Gastrocnemius medialis (tissue), 4 donors: ENCODE results near the gene NSMF. TPM values are rescaled to one million over a fixed set of nuclear protein-coding genes. Genes with fewer than 3 reads are reported as not detected.
A peak's percentile ranks its signal among the peaks of the same experiment; 100 is the strongest.
"Not testable (repeated sequence)": the region's sequence is repeated elsewhere in the genome, so short reads cannot be mapped to it uniquely, and the experiment has no call there.

Experiments used
- ATAC-seq, 2 donors: fragments of 150-250 bp; one replicate each; pipeline ENCODE4 v1.9.1; 2016
- DNase-seq, 2 donors: peaks; one replicate each; pipeline ENCODE4 v3.0.0-alpha.2; 2019
- H3K27ac ChIP-seq, 4 donors: fragments of 200-600 bp; sonication (generic); 1 replicate in 1 of 4; 2 replicates in 3 of 4; pipeline ENCODE4 v1.5.1; 2016 to 2018; ENCODE audit warnings: mild to moderate bottlenecking in 2 of 4, moderate library complexity in 1 of 4
- H3K27me3 ChIP-seq, 3 donors: fragments of 200-600 bp; sonication (generic) in 2 of 3; 1 replicate in 1 of 3; 2 replicates in 2 of 3; pipeline versions ENCODE4 v1.5.1 to v1.6.0; 2016 to 2019; ENCODE audit warnings: mild to moderate bottlenecking in 1 of 3, moderate library complexity in 1 of 3
- H3K36me3 ChIP-seq, 2 donors: fragments of 200-600 bp; sonication (generic) in 1 of 2; one replicate each; pipeline ENCODE4 v1.5.1; 2017 to 2018
- H3K4me1 ChIP-seq, 2 donors: fragments of 200-600 bp; sonication (generic) in 1 of 2; one replicate each; pipeline ENCODE4 v1.5.1; 2016 to 2017; ENCODE audit warnings: mild to moderate bottlenecking in 2 of 2
- H3K4me3 ChIP-seq, 4 donors: fragments of 200-600 bp; sonication (generic) in 3 of 4; 1 replicate in 1 of 4; 2 replicates in 3 of 4; pipeline ENCODE4 v1.5.1; 2016 to 2019; ENCODE audit warnings: mild to moderate bottlenecking in 2 of 4
- H3K9me3 ChIP-seq, 3 donors: fragments of 200-600 bp; sonication (generic) in 2 of 3; 1 replicate in 1 of 3; 2 replicates in 2 of 3; pipeline ENCODE4 v1.5.1; 2016 to 2019
- POLR2A ChIP-seq, 2 donors: fragments of 450-650 bp; IDR thresholded peaks; one replicate each; pipeline ENCODE4 v1.6.1; 2017; ENCODE audit warnings: antibody characterized with exemption in 2 of 2, mild to moderate bottlenecking in 2 of 2, moderate library complexity in 2 of 2
- in situ Hi-C, 4 donors: fragments of 200-750 bp; cut with MboI; loops; one replicate each; pipeline versions ENCODE4 v1.15.0 to v1.8.0; 2017; ENCODE audit warnings: low sequenced_read_pairs in 4 of 4
- intact Hi-C: fragments of 100-400 bp; cut with DNase I; formaldehyde crosslinking; loops from one replicate; pipeline ENCODE4 v1.15.1; 2023; ENCODE audit warnings: low total_unique reads
- total RNA-seq, 4 donors: library from RNA; depleted of rRNA; stranded (reverse); fragments of >200 nt; gene quantifications; one replicate each; pipeline versions ENCODE4 v1.1.0 to v1.2.3, GENCODE V29; 2016
- TF ChIP-seq, protein P1 (sequence below), 5 experiments: fragments of 450-650 bp in 3 of 5; fragments of 200-600 bp in 2 of 5; sonication (generic) in 2 of 5; IDR thresholded peaks in 4 of 5; conservative IDR thresholded peaks in 1 of 5; 1 replicate in 4 of 5; 2 replicates in 1 of 5; pipeline ENCODE4 v1.5.1; 2016 to 2019; ENCODE audit warnings: antibody characterized with exemption in 5 of 5, mild to moderate bottlenecking in 3 of 5, moderate library complexity in 3 of 5

Gene NSMF
- total RNA-seq, 4 donors from 2014 or later = 4.4 to 8.4 (median 7.1) TPM

DNA sequence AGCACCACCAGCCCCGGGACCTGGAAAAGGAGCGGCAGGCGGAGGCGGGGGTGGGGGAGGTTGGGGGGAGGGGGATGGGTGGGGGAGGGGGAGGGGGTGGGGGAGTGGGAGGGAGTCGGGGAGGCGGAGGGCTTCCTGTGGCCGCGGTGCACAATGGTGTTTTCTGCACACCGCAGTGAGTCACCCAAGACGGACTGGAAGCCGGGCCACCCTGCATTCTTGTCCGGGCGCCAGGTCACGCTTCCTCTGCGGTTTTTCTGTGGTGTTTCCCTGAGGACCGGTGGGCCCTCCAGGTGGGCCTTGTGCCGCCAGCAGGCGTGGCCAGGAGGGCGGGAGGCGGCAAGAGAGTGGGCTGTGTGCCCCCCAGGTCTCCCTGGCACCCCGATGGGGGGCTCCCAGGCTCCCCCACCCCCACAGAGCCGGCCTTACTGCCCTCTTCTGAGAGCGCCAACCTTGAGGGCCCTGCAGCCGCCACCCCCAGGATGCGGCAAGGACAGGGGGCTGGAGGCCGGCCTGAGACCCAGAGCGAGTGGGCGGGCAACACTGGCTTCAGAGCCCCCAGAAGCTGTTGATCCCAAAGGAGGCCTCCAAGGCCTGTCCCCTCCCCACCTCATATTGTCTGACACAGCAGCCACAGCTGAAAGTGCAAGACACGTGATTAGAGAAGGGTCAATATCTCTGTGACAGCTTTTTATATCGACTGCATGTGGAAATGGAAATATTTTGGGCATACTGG lies 47.3 kb downstream of the NSMF start:
- in situ Hi-C loops = loop anchor here in 3 of 4 donors (25.0 kb wide), 1 partner anchor 125 kb away; the partner anchor contains the start of gene TOR4A (in 3 of the 3)
- Histone ChIP-seq H3K9me3 (no peaks in the 10 kb centered on the region), H3K4me1 (peaks cover 18 to 31% of the 10 kb centered on the region in 2 donors), H3K36me3 (no peaks in the 10 kb centered on the region), H3K27me3 (no peaks in the 10 kb centered on the region), H3K27ac (peak overlapping the region; percentile 70 to 82 (median 80)), H3K4me3 (peak overlapping the region in 1 of 4 donors; percentile 33)
- ATAC-seq (peak; percentile 64 to 65), DNase-seq (peak; percentile 43 to 60)
- intact Hi-C loops = no loop called here
- TF ChIP-seq, protein P1, sequence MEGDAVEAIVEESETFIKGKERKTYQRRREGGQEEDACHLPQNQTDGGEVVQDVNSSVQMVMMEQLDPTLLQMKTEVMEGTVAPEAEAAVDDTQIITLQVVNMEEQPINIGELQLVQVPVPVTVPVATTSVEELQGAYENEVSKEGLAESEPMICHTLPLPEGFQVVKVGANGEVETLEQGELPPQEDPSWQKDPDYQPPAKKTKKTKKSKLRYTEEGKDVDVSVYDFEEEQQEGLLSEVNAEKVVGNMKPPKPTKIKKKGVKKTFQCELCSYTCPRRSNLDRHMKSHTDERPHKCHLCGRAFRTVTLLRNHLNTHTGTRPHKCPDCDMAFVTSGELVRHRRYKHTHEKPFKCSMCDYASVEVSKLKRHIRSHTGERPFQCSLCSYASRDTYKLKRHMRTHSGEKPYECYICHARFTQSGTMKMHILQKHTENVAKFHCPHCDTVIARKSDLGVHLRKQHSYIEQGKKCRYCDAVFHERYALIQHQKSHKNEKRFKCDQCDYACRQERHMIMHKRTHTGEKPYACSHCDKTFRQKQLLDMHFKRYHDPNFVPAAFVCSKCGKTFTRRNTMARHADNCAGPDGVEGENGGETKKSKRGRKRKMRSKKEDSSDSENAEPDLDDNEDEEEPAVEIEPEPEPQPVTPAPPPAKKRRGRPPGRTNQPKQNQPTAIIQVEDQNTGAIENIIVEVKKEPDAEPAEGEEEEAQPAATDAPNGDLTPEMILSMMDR (IDR thresholded peaks at IDR 0.05 in 4 of 5, conservative IDR thresholded peaks at IDR 0.05 in 1 of 5) = no peak
- TF ChIP-seq POLR2A (IDR thresholded peaks at IDR 0.05) = no peak

DNA sequence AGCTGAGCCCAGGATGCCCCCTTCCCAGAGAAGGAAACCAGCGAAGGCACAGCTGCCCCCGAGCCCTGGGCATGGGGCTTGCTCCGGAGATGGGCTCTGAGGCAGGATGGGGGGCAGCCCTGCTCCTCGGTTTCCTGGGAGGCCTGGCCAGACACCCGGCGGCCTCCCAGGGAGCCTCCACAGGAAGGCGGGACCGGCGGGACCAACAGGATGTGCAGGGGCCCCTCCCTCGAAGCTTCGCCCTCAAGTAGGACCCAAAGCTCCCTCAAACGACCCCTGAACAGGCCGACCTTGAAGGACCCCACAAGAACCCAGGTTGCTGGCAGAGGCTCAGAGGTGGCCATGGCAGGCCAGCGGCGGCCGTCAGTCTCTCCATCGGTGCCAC lies 47.9 kb downstream of the NSMF start:
- peak overlapping the region in 1 of 4 donors; percentile 33 for H3K4me3 ChIP-seq
- TF ChIP-seq, protein P1 (IDR thresholded peaks at IDR 0.05 in 4 of 5, conservative IDR thresholded peaks at IDR 0.05 in 1 of 5) = no peak
- TF ChIP-seq POLR2A (IDR thresholded peaks at IDR 0.05) = no peak
- peak overlapping the region; percentile 62 to 80 (median 72) for H3K27ac ChIP-seq
- DNase-seq = no peak
- no peaks in the 10 kb centered on the region for H3K9me3 ChIP-seq
- H3K36me3 ChIP-seq = no peaks in the 10 kb centered on the region
- intact Hi-C loops (no loop called here), in situ Hi-C loops (loop anchor here in 3 of 4 donors (25.0 kb wide), 1 partner anchor 124 kb away; the partner anchor contains the start of gene TOR4A (in 3 of the 3))
- ATAC-seq = no peak
- H3K27me3 ChIP-seq = no peaks in the 10 kb centered on the region
- peaks cover 18 to 35% of the 10 kb centered on the region in 2 donors for H3K4me1 ChIP-seq

DNA sequence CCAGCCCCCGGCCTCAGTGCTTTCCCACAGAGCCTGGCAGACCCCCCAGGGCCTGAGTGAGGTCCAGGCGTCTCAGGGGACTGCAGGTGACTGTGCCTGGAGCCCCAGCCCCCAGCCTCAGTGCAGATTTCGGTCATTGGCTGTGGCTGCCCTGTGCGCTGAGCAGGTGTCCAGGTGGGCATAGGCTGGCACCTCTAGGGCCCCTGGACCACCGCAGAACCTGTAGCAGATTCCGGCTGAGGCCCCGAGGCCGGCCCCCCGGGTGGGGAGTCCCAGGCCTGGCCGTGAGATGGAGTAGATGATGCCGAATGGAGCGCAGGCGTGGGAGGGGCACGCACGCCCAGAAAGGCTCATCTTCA lies 48.3 kb downstream of the NSMF start:
- Histone ChIP-seq H3K36me3 (no peaks in the 10 kb centered on the region), H3K9me3 (no peaks in the 10 kb centered on the region), H3K4me1 (peaks cover 18 to 35% of the 10 kb centered on the region in 2 donors), H3K4me3 (peak overlapping the region in 1 of 4 donors; percentile 33), H3K27me3 (no peaks in the 10 kb centered on the region), H3K27ac (peak overlapping the region; percentile 62 to 80 (median 72))
- ATAC-seq = no peak
- in situ Hi-C loops = loop anchor here in 3 of 4 donors (25.0 kb wide), 1 partner anchor 124 kb away; the partner anchor contains the start of gene TOR4A (in 3 of the 3)
- TF ChIP-seq, protein P1 (IDR thresholded peaks at IDR 0.05 in 4 of 5, conservative IDR thresholded peaks at IDR 0.05 in 1 of 5) = no peak
- no peak for TF ChIP-seq POLR2A (IDR thresholded peaks at IDR 0.05)
- DNase-seq = no peak
- intact Hi-C loops = no loop called here

DNA sequence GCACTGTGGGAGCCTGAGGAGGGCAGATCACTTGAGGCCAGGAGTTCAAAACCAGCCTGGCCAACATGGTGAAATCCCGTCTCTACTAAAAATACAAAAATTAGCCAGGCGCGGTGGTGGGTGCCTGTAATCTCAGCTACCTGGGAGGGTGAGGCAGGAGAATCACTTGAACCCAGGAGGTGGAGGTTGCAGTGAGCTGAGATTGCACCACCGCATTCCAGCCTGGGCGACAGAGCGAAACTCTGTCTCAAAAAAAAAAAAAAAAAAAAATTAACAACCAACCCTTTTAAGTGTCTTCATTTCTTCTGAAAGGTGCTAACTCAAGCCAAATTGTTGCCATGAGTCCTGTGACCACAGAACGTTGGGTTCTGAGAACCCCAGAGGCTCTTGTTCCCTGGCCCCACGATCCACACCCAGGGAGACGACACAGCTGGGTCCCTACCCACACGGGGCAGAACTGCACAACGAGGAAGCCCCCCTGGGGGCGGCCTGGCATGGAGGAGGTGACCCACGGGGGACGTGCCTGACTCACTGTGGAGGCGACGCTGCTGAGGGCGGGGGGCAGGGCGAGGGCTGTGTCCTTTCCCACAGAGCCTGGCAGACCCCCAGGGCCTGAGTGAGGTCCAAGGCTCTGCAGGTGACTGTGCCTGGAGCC lies 48.8 kb downstream of the NSMF start:
- H3K36me3 ChIP-seq, DNase-seq, intact Hi-C loops, H3K9me3 ChIP-seq, H3K27me3 ChIP-seq, ATAC-seq, H3K4me3 ChIP-seq: not testable (repeated sequence)
- peak overlapping the region; percentile 62 to 80 (median 72) for H3K27ac ChIP-seq
- peaks cover 18 to 35% of the 10 kb centered on the region in 2 donors for H3K4me1 ChIP-seq
- in situ Hi-C loops = loop anchor here in 3 of 4 donors (25.0 kb wide), 1 partner anchor 123 kb away; the partner anchor contains the start of gene TOR4A (in 3 of the 3)

DNA sequence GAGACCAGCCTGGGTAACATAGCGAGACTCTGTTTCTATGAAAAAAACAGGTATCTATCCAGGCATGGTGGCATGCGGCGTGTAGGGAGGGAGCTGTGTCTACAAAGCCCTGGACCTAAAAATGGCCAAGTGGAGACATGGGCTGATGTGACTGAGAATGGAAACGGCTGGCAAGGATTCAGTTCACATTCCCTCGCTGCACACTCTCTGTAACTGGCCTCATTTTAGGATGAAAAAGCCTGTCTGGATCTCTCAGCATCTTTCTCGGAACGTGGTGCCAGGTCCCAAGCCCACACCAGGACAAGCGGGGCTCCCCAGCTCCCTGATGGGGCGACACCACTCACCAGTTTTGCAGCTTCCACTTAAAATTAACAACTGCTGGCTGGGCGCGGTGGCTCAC lies 49.6 kb downstream of the NSMF start:
- ATAC-seq = no peak
- DNase-seq = no peak

More for the DNA sequence above, 49.6 kb downstream of the NSMF start:
- in situ Hi-C loops = loop anchor here (10.0 to 25.0 kb wide), 2 partner anchors 115 to 122 kb away; partner anchors contain the start of gene TOR4A (in 3 of the 4)
- TF ChIP-seq, protein P1 (IDR thresholded peaks at IDR 0.05 in 4 of 5, conservative IDR thresholded peaks at IDR 0.05 in 1 of 5) = no peak
- no peak for TF ChIP-seq POLR2A (IDR thresholded peaks at IDR 0.05)
- Histone ChIP-seq H3K4me3 (no peak overlapping the region), H3K4me1 (peaks cover 18 to 32% of the 10 kb centered on the region in 2 donors), H3K27ac (no peak overlapping the region), H3K9me3 (no peaks in the 10 kb centered on the region), H3K36me3 (no peaks in the 10 kb centered on the region), H3K27me3 (no peaks in the 10 kb centered on the region)
- intact Hi-C loops = no loop called here
